GM21737 (cell line): ENCODE results near the gene HPCAL1.

Experiments
- ATAC-seq: cut with Tn5 transposase; IDR thresholded peaks from one replicate; pipeline ENCODE4 v1.9.1; 2021; ENCODE audit warnings: mild to moderate bottlenecking, moderate library complexity; ENCODE audit not compliant: unreplicated experiment

HPCAL1 gene

DNA sequence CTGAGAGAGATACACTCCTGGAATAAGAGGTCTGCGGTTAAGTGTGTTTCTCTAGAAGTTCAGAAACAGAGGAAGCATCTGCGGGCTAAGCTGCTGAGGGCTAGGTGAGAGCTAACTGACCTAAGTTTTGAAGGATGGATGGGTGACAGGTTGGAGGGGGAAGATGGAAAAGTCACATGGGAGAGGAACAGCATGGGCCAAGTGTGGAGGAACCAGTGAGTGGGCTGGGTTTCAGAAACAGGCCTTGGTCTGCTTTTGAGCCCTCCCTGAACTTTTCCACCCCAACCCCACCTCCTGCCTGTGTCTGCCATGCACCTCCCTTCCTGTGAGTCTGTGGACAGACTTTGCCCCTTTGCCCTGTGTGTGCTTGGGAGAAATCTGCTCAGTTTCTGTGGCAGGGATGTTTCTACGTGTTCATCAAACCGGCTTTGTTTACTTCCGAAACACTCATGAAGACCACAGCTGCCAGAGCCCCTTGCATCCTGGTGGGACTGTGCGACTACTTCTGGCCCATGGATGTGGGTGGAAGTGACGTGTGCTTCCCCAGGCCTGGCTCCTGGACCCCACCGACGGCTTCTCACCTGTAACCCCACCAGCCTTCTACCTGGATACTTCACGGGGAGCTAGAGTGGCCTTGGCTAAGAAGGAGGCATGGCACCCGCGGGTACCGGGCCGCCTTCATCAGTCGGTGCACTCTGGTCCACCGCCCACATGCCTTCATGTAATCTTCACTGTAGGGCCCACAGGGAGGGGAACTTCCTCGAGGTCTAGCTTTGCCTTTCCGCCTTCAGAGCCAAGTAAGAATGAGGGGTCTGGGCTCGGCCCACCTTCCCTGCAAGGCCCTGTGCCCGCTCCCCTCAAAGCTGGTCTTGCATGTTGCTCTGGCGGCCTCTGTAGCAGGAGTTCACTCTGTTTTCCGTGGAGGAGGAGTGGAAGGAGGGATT is 1.4 kb upstream of the HPCAL1 start:
- no peak for ATAC-seq

- ATAC-seq, result no peak
Measured at GRCh38 chr2:10301941-10302478, 694 bp upstream of the HPCAL1 start.

GRCh38 chr2:10303181-10303693 is 533 bp downstream of the HPCAL1 start:
- no peak for ATAC-seq

GRCh38 chr2:10303694-10304378 is 1.1 kb downstream of the HPCAL1 start:
- no peak for ATAC-seq

- no peak for ATAC-seq
Measured at GRCh38 chr2:10304458-10305253, 2.0 kb downstream of the HPCAL1 start.

DNA sequence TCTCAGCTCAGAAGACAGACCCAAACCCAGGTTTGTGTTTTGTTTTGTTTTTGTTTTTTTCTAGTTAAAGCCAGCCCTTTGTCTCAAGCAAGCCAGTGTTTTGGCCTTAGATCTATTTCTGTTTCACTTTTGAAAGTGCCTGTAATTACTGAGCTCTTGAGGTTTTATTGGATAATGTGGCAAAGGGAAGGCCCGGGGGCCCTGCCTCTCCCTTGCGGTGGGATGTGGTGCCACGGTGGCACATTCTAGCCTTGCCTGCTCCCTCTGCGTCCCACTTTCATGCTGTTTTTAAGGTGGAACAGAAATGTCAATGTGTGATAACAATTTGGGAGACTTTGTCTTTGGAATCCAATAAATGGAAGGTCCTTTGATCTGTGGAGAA is 2.5 kb downstream of the HPCAL1 start:
- ATAC-seq, result no peak

DNA sequence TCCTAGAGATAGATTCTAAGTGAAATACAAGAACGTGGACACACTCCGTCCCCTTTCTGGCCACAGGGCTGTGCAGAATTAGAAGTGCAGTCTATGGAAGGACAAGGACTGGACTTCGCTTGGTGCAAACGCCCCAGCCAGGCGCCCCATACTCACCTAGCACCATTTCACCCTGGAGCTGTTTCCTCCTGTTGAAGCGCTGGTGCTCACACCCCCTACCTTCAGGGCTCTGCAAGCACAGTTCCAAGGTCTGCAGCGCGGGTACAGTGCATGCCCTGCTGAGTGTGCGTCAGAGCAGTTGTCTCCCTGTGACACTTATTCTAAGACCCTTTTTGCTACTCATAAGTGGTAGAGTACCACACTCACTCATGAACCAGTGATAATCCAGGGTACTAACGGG is 3.0 kb downstream of the HPCAL1 start:
- ATAC-seq, result no peak

- no peak for ATAC-seq
Measured at GRCh38 chr2:10306901-10307463, 4.3 kb downstream of the HPCAL1 start.

DNA sequence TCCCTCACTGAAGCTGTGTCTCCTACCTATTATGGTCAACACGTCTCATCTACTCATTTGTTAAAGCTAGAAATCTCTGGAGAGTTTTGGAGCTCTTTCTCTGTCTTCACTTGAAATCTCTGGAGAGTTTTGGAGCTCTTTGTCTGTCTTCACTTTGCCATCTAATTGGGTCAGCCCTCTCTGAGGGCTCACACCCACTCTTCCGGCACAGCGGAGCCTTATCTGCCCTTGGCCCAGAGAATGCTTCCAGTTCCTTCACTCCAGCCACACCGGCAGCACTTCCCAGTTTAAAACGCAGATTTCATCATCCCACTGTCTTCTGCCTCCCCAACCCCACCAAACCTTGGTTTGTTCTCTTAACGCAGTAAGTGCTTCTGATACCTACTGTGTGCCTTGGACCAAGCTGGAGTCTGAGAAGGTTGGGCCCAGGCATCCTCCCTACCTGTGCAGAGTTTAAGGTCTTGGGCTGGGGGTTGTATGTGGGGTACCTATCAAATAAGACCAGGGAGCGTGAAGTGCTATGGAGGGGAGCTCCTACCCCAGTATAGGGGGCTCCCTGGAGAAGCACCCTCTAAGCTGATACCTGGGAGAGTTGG is 5.0 kb downstream of the HPCAL1 start:
- no peak for ATAC-seq

DNA sequence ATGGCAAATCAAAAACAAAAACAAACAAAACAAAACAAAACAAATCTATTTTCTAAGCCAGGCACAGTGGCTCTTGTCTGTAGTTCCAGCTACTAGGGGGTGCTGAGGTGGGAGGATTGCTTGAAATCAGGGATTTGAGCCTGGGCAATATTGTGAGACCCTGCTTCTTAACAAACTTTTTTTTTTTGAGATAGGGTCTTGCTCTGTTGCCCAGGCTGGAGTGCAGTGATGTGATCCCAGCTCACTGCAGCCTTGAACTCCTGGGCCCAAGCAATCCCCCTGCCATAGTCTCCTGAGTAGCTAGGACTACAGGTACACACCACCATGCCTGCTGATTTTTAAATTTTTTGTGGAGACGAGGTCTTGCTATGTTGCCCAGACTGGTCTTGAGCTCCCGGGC is 6.2 kb downstream of the HPCAL1 start:
- ATAC-seq, result no peak

DNA sequence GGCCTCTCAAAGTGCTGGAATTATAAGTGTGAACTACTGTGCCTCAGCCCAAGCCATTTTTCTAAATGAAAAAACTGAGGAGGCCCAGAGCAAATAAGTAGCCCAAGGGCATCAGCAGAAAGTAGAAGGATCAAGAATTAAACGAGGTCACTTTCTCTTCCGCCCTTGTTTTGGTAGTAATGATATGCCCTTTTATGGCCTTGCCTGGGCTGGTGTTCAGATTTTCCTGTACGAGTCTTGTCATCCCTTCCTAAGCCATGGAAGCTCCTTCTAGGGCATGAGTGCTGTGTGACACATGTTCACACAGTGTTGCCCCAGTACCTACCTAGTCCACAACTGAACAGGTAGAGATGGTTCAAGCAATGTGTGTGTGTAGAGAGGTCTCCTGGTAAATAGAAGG is 6.6 kb downstream of the HPCAL1 start:
- ATAC-seq, result no peak

- no peak for ATAC-seq
Measured at GRCh38 chr2:10310309-10310888, 7.7 kb downstream of the HPCAL1 start.

- ATAC-seq, result no peak
Measured at GRCh38 chr2:10311736-10312135, 9.0 kb downstream of the HPCAL1 start.

GRCh38 chr2:10312437-10312957 is 9.8 kb downstream of the HPCAL1 start:
- ATAC-seq, result no peak

DNA sequence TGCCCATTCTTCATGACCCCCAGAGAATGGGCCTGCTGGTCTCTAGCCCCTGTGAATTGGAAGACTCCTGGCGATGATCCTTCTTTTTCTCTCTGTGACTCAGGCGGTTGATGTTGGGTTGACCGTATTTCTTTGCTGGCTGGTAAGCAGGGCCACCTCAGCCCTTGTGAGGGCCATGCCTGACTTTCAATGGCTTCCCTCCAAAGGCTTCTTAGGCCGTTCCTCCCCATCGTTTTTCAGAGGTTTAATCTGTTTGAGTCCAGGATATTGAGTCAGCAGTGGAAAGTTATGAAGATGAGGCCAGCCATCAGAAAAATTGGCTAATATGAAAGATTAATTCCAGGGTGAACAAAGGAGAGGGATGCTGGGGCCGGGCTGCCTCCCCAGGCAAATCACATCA is 13.6 kb downstream of the HPCAL1 start:
- ATAC-seq, result no peak

DNA sequence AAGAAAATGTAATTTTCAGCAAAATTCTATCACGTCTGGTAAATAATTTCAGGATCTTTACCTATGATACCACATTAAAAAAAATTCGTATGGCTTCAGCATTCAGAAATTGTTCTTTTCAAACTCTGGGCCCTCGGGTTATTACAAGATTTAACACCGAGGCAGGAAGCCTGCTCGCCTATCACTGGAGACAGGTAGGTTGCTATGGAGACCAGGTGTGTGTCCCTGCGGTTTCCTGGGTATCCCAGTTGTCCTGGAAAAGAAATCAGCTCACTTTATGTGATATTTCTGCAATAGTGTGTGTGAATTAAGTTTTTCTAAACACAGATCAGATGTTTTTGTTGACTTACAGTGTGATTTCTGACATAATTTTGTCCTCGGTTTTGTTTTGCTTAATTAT is 14.2 kb downstream of the HPCAL1 start:
- ATAC-seq, result no peak

DNA sequence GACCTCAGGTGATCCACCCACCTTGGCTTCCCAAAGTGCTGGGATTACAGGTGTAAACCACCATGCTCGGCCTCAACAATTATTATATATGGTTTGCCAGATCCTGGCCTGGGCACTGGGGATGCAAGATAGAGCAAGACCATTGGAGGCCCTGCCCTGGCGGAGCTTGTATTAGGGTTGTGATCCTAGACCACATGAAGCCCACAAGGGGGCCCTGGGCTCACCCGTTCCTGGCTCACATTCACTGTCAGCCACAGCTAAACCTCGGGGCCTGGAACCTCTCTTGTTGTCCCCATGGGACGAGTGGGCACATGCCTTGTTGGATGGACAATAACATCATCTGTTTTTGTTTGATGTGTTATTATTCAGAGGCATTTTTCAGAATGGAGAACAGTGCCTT is 14.9 kb downstream of the HPCAL1 start:
- ATAC-seq, result no peak

- ATAC-seq, result no peak
Measured at GRCh38 chr2:10318345-10318744, 15.6 kb downstream of the HPCAL1 start.

- ATAC-seq, result no peak
Measured at GRCh38 chr2:10319892-10320574, 17.3 kb downstream of the HPCAL1 start.
